ENCODE data around the gene TMEFF1. TPM values are rescaled to one million over a fixed set of nuclear protein-coding genes. Genes with fewer than 3 reads are reported as not detected.
A peak's percentile ranks its signal among the peaks of the same experiment; 100 is the strongest.

TMEFF1 gene
- total RNA-seq, 2 donors from 2014 or later: 0.35 TPM; not detected in 1

DNA sequence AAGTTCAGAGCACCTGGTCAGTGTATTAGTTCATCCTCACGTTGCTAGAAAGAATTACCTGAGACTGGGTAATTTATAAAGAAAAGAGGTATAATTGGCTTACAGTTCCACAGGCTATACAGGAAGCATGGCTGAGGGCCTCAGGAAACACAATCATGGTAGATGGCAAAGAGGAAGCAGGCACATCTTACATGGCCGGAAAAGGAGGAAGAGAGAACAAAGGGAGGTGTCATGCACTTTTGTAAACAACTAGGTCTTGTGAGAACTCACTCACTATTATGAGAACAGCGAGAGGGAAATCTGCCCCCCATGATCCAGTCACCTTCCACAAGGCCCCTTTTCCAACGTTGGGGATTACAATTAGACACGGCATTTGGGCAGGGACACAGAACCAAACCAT is 76.1 kb downstream of the TMEFF1 start:
- intact Hi-C loops (cut with DNase I): no loop called here
- ATAC-seq: no peak
- no peak for DNase-seq

DNA sequence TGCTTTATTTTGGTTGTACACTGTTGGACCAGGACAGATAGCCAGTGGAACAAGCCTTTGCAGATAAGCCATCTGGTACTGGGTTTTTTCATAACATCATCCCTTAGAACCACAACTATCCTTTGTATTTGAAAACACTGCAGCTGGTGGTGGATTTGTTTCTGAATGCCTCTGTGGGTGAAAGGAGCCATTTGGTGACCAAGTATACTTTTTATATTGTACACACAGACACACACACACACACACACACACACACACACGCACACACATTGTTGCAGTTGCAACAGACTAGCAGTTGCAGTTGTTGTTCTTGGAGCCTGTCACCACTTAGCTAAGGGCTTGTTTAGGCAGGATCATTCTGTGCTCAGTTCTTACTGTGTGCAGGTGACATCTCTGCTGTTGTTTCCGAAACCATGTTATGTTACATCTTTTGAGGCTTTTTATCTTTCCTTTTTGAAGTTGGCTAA is 82.0 kb downstream of the TMEFF1 start:
- intact Hi-C loops (cut with DNase I): no loop called here
- DNase-seq (no peak), ATAC-seq (no peak)

DNA sequence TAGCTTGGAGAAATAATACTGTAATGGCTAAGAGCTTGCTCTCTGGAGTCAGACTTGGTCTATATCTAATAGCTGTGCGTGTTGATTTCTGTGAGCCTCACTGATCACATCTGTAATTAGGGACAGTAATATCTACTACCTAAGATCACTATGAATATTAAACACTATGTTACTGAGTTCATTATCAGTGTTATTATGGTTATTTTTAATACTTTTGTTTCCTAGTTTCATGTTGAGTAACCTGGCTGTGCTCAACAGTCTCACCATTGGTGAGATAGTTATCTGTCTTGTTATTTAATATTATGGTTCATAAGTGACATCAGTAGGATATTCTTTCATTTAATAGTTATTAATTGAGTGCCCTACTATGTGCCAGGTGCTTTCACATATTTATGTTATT is 82.5 kb downstream of the TMEFF1 start:
- intact Hi-C loops (cut with DNase I): no loop called here
- DNase-seq (no peak), ATAC-seq (no peak)

GRCh38 chr9:100557053-100557452 is 84.1 kb downstream of the TMEFF1 start:
- ATAC-seq: no peak
- intact Hi-C loops (cut with DNase I): no loop called here
- no peak for DNase-seq

DNA sequence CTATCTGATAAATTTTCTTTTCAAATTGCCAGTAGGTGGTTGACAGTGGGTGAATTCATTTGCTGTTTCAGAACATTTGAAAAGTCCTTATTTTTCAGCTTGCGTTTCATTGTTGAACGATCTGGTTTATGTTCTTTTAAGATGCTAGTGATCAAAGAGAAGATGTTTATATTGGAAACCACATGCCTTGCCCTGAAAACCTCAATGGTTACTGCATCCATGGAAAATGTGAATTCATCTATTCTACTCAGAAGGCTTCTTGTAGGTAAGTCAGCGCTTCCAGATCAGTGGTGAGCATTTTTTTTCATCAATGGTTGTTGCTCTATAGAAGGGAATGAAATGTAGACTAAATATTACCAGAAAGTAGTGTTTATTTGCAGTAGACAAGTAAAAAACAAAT is 88.3 kb downstream of the TMEFF1 start:
- no peak for ATAC-seq
- DNase-seq: no peak
- intact Hi-C loops (cut with DNase I): no loop called here

DNA sequence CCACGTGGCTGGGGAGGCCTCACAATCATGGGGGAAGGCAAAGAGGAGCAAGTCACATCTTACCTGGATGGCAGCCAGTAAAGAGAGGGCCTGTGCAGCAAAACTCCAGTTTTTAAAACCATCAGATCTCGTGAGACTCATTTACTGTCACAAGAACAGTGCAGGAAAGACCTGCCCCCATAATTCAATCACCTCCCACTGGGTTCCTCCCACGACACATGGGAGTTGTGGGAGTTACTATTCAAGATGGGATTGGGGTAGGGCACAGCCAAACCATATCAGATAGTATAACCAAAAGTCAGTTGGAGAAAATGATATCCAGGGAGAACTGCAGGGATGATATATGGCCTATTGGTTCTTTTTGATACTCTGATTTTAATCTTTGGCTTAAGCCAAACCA is 94.9 kb downstream of the TMEFF1 start:
- DNase-seq (no peak), ATAC-seq (no peak)
- intact Hi-C loops (cut with DNase I): no loop called here

GRCh38 chr9:100573655-100574260 is 100.8 kb downstream of the TMEFF1 start:
- DNase-seq (no peak), ATAC-seq (no peak)
- intact Hi-C loops (cut with DNase I): loop anchor here in 1 of 2 donors (10.0 kb wide), 1 partner anchor 59 kb away; no protein-coding TSS in a partner anchor

- intact Hi-C loops (cut with DNase I): loop anchor here in 1 of 2 donors (10.0 kb wide), 1 partner anchor 60 kb away; no protein-coding TSS in a partner anchor
- ATAC-seq (no peak), DNase-seq (no peak)
These were observed 102.1 kb downstream of the TMEFF1 start for GRCh38 chr9:100575006-100575405.

DNA sequence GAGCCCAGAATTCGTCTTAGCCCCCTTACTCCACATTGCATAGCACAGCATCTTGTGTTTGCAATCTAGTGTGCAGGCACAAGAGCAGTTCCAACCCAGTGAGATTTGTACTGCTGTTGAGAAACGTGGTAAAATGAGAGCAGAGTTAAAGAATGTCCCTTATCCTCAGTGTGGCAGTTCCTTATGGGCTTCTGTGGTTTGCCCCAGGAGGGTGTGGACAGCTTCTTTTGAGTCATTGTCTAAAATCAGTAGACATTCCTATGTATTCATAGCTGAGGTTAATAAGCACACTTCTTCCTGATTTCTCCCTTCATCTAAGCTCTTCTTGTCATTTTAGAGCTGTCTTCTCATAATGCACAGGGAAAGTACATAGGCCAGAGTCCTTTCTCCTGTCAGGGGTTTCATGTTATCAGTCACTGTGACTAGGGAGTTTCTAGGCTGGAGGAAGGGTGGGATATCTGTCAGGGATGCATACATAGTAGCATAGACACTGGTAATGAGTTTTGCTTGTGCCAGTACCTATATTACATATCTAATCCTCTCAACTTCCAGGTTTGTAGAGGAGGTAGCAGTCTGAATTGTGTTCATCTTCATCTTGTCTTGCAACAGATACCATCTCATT is 102.9 kb downstream of the TMEFF1 start:
- intact Hi-C loops (cut with DNase I): loop anchor here in 1 of 2 donors (10.0 kb wide), 1 partner anchor 61 kb away; no protein-coding TSS in a partner anchor

DNA sequence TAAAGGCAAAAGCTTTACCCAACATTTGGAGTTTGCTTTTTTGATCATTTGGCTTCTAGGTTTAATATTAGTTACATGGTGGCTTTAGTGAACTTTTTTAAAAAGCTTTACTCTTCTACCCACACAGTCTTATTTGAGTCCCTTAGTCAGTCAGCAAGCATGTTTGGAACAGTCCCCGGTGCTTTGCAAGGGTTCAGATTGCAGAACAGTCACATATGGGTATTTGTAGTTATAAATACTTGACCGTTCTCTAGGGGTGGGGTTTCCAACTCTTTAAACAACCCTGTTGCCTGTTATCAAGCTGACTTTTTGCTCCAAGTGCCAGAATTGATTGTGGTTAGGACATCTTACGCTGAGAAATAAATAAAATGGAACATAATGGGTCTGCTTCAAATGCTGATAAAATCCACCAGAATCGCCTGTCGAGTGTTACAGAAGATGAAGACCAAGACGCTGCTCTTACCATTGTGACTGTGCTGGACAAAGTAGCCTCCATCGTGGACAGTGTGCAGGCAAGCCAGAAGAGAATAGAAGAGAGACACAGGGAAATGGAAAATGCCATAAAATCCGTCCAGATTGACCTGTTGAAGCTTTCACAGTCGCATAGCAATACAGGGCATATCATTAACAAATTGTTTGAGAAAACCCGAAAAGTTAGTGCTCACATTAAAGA is 105.0 kb downstream of the TMEFF1 start, which contains the start of gene CAVIN4:
Gene CAVIN4, plus strand, starts transcription at position 304 of the 673 bp plus-strand sequence. Its CDS starts 65 bp downstream, at position 369.
- intact Hi-C loops (cut with DNase I): loop anchor here in 1 of 2 donors (10.0 kb wide), 1 partner anchor 63 kb away; no protein-coding TSS in a partner anchor

More for the DNA sequence above, 102.9 kb downstream of the TMEFF1 start:
- DNase-seq (no peak), ATAC-seq (no peak)

GRCh38 chr9:100578610-100579009 is 105.7 kb downstream of the TMEFF1 start:
- DNase-seq: no peak
- intact Hi-C loops (cut with DNase I): loop anchor here in 1 of 2 donors (10.0 kb wide), 1 partner anchor 64 kb away; no protein-coding TSS in a partner anchor
- no peak for ATAC-seq

More for the DNA sequence above, 105.0 kb downstream of the TMEFF1 start, which contains the start of gene CAVIN4:
- DNase-seq: no peak
- peak; percentile 76 to 83 for ATAC-seq

DNA sequence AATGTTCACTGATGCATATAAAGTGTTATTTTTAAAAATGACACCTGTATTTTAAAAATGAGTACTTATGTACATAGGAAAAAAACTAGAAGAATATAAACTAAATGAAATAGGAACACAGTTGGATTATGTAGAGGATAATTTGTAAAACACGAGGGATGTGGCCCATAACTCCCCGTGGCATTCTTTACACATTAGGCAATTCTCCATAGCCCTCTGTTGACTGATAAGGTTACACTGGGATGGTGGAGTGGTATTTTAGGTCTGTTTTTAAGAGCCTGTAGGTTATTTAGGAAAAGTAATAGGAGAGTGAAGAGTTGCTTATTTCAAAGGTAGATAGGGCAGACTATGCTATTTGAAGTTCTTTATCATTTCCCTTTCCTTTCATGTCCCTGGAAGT is 106.7 kb downstream of the TMEFF1 start:
- ATAC-seq (peak; percentile 55 to 63), DNase-seq (no peak)
- intact Hi-C loops (cut with DNase I): loop anchor here in 1 of 2 donors (10.0 kb wide), 1 partner anchor 65 kb away; no protein-coding TSS in a partner anchor

GRCh38 chr9:100580257-100580656 is 107.3 kb downstream of the TMEFF1 start:
- DNase-seq: peak; percentile 22
- no peak for ATAC-seq
- intact Hi-C loops (cut with DNase I): no loop called here

DNA sequence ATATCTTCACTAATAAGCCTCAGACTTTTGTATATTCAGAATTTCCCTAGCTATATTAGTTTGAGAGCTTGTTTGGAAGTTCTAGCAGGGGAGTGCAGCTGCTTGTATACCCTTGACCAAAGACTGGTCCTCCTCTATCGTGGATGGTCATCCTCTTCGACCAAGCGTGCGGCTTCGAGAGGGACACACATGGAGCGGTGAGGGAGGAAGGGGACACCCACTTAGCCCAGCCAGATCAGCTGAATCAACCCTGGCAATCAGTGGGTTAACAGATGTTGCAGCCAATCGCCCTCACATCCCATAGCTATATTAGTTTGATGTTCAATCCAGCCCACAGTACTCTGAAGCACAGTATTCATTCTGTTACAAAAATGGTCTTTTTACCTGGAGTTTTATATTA is 108.1 kb downstream of the TMEFF1 start:
- ATAC-seq: peak in 1 of 2 donors; percentile 23
- DNase-seq: no peak
- intact Hi-C loops (cut with DNase I): no loop called here

- ATAC-seq (peak; percentile 54 to 67), DNase-seq (no peak)
- intact Hi-C loops (cut with DNase I): no loop called here
These were observed 108.7 kb downstream of the TMEFF1 start for GRCh38 chr9:100581661-100582060.

GRCh38 chr9:100583014-100583802 is 110.3 kb downstream of the TMEFF1 start:
- DNase-seq: no peak

GRCh38 chr9:100584951-100585350 is 112.0 kb downstream of the TMEFF1 start:
- intact Hi-C loops (cut with DNase I): no loop called here

More at GRCh38 chr9:100583014-100583802, 110.3 kb downstream of the TMEFF1 start:
- intact Hi-C loops (cut with DNase I): no loop called here
- ATAC-seq: peak in 1 of 2 donors; percentile 41

DNA sequence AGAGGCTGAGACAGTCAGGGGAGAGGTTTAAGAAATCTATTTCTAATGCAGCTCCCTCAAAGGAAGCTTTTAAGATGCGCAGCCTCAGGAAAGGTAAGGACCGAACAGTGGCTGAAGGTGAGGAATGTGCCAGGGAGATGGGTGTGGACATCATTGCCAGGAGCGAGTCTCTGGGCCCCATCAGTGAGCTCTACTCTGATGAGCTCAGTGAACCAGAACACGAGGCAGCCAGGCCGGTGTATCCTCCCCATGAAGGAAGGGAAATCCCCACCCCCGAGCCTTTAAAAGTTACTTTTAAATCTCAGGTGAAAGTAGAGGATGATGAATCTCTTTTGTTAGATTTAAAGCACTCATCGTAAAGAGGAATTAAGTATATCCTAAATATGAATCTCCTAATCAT is 113.1 kb downstream of the TMEFF1 start:
- ATAC-seq (no peak), DNase-seq (no peak)
- intact Hi-C loops (cut with DNase I): no loop called here

More at GRCh38 chr9:100584951-100585350, 112.0 kb downstream of the TMEFF1 start:
- no peak for DNase-seq
- ATAC-seq: no peak

GRCh38 chr9:100587375-100587774 is 114.4 kb downstream of the TMEFF1 start:
- intact Hi-C loops (cut with DNase I): no loop called here
- no peak for DNase-seq

More at GRCh38 chr9:100587375-100587774, 114.4 kb downstream of the TMEFF1 start:
- no peak for ATAC-seq

All from left cardiac atrium (tissue), 4 donors.